Esophagus mucosa (tissue), 1 donor: ENCODE data around the gene CTDSPL2. TPM values are rescaled to one million over a fixed set of nuclear protein-coding genes. Genes with fewer than 3 reads are reported as not detected.
"Not testable (repeated sequence)": the region's sequence is repeated elsewhere in the genome, so short reads cannot be mapped to it uniquely, and the experiment has no call there.

Source experiments
- ATAC-seq: fragments of 200-7000 bp; cut with Tn5 transposase; one replicate; pipeline ENCODE4 v1.9.1; 2020
- total RNA-seq: library from RNA; stranded (reverse); gene quantifications from one replicate; pipeline ENCODE4 v1.2.4, GENCODE V29; 2023
- donor health status: DM: yes; HTN: yes; CAD: no.

Gene CTDSPL2
- total RNA-seq, 1 donor from 2014 or later: 22.8 TPM

DNA sequence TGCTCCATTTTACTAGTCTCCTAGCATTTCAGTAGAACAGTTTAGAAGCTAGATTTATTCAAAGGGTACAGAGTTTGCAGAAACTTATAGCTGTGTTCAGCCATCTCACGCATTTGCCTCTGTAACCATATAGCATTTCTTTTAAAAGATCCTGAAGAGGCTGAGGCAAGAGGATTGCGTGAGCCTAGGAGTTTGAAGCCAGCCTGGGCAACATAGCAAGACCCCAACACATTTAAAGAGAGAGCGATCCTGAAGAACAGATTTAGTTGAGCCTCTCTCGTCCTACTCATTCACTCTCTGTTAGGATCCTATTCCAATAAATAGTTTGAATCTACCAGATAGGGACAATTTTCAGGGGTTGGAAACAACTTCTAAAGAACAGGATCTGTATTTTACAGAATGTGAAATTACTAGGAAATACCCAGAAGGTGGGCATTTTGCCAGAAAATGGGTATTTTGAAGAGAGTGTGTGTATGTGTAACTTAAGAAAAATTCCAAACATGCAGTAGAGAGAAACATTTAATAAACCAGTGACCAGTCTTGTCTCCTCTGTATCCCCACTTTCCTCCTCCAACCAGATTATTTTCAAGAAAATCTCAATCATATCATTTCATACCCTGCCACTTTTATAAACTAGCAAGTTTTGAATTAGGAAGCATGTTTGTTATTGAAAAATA lies 114.0 kb downstream of the CTDSPL2 start:
- no peak for ATAC-seq

DNA sequence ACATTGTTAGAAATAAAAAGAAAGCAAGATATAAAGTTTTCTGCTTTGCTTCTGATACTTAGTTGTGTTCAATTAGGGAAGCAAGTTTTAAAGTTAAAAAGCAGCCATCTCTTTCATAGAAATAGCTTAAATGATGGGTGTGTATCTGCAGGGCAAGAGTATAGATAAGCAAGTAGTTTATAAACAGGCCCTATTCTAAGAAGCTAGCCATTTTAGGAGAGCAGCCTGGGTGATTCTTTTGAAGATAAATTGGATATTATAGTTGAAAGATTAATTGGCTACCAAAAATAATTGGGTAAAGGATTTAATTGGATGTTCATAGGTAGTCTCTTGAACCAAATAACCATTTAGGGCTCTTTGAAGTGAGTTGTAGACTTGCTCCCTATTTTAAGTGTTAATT lies 115.2 kb downstream of the CTDSPL2 start:
- no peak for ATAC-seq

DNA sequence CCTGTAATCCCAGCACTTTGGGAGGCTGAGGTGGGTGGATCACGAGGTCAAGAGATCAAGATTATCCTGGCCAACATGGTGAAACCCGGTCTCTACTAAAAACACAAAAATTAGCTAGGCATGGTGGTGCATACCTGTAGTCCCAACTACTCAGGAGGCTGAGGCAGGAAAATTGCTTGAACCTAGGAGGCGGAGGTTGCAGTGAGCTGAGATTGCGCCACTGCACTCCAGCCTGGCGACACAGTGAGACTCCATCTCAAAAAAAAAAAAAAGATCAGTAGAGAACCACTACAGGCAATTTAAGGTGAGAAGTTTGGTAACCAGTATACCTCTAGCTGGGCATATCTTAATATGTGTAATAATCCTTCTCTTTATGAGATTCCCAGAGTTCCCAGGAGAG lies 117.3 kb downstream of the CTDSPL2 start:
- not testable (repeated sequence) for ATAC-seq

DNA sequence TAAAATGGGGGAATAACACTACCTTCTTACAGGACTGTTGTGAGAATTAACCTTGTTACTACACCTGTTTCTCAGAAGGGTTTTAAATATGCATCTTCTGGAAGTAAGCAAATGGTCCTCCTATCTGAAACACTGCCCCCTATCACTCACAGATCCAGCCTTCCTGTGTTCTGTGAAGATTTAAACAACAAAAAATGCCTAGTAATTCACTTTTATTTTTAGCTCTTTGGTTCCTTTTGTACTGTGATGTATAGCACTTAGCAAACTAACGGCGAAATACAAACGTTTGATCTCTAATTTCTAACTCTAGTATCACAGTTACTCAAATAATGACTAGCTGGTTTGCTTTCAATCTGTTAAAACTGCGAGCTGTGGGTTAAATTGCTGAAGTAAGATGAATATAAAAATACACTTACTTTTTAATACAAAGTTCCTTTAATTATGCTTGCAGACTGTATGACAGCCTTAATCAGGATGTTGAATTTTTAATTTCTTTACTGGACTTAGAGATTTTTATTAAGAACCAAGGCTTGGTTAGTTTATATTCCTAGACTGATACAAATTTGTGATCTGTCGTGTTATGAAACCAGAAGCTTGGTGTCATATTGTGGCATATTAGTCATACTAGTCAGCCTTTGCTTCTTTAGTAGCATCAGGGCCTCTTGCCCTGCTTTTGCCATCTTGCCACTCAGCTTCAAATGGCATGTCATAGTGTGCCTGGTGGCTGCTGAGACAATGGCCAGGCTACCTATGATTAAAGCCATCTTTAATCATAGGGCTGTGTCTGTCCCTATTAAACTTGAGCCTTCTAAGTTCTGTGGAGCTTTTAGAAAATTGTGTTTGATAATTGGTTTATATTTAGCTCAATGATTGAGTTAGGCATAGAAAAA lies 118.7 kb downstream of the CTDSPL2 start:
- ATAC-seq: peak; percentile 79

DNA sequence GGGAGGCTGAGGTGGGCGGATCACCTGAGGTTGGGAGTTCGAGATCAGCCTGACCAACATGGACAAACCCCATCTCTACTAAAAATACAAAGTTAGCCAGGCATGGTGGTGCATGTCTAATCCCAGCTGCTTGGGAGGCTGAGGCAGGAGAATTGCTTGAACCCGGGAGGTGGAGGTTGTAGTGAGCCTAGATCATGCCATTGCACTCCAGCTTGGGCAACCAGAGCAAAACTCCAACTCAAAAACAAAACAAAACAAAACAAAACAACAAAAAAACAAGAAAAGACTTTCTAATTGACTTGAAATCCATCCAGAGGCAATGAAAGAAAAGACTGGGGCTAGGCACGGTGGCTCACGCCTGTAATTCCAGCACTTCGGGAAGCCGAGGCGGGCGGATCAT lies 121.7 kb downstream of the CTDSPL2 start:
- not testable (repeated sequence) for ATAC-seq

DNA sequence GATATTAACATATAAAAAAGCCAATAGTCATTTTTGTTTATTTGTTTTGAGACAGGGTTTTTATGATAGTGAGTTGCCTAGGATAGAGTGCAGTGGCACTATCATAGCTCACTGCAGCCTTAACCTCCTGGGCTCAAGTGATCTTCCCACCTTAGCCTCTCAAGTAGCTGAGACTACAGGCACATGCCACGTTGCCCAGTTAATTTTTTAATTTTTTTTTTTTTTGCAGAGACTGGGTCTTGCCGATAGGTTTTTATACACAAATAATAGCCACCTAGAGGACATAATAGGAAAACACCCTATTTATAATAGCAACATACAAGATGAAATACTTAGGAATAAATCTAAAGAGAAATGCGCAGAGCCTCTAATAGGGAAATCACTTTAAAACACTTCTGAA lies 122.8 kb downstream of the CTDSPL2 start:
- ATAC-seq: no peak

DNA sequence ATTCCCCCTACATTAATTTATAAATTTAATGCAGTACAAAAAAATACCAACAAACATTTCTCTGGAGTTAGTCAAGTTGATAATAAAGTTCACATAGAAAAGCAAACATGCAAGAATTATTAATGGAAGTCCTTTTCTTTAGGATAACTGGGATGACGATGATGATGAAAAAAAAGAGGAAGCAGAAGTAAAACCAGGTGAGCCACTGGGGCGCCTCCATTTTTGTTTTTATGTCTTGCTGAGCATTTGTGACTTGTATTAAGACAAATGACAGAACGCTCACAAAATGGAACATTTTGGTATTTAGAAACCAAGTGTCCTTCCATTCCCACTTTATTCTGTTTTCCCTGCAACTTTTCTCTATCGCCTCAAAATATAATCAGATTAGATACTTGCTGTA lies 123.3 kb downstream of the CTDSPL2 start:
- no peak for ATAC-seq

DNA sequence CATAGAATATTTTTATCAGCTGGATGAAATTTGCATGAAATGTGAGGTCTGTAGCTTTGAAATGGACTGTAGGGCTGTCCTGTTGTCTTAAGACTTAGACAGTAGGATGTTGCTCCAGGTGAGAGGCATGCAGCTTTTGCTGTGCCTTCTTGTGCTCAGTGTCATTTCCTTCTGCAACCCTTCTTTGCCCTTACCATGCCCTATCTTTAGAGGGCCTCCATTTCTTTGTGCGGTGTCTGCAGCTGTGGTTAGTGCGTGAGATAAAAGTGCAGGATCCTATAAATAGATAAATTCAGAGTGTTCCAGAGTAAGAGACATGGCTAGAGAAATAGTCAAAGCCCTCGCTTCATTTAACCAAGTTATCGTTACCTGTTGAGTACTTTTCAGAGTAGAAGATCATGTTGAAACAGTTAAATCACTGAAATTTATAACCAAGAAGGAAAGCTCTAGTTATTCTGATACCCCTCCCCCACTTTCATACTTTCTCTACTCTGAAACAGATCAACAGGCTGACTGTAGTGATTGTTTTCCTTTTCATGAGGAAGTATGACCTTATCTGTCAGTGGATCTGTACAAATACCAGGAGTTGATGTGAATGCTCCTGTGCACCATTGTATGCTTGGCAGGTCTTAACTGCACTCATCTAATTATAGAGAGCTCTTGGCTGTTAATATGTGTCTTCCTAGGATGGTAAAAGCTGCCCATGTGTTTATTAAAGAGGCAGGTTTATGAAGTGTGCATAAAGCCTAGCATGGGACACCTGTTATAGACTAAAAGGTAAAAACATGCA lies 127.7 kb downstream of the CTDSPL2 start:
- ATAC-seq: no peak

DNA sequence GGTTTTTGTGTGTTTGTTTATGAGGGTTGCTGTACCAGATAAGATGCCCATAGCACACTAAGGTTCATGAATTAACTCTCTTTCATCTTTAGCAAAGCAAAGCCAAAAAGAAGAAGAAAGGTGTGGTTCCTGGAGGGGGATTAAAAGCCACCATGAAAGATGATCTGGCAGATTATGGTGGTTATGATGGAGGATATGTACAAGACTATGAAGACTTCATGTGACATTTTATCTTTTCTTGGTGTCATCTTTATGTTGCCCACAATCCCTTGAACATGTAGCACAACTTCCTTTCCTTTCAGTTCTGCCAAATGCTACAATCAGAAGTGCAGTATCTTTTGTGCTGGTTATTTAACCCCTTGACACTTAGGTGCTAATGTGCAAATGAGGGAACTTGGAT lies 133.5 kb downstream of the CTDSPL2 start:
- not testable (repeated sequence) for ATAC-seq

DNA sequence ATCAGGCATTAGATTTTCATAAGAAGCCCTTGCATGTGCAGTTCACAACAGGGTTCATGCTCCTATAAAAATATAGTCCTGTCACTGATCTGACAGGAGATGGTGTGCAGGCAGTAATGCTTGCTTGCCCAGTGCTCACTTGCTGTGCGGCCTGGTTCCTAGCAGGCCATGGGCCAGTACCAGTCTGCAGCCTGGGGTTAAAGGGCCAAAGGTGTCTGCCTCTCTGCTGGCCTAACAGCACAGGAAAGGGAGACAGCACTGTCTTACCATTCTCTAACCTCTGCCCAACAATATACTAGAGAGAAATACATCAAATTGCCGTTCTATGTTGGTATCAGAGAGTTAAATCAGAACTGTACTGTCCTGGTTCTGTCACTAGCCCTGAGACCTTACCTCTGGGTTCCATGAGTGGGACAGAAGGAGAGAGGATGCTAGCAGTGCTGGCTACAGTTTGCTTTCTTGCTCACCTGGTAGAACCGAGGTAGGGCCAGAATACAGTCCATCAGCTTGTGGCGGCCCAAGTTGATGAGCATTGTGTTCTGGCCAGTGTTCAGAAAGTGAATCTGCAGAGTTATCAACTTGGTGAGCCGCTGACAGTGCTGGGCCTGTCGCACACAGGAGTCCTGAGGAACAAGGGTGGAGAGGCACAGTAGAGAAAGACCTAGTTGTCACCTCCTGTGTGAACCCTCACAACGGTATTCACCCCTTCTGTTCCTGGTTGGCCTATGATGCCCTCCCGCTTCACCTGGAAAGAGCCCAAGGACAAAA lies 138.1 kb downstream of the CTDSPL2 start:
- no peak for ATAC-seq

DNA sequence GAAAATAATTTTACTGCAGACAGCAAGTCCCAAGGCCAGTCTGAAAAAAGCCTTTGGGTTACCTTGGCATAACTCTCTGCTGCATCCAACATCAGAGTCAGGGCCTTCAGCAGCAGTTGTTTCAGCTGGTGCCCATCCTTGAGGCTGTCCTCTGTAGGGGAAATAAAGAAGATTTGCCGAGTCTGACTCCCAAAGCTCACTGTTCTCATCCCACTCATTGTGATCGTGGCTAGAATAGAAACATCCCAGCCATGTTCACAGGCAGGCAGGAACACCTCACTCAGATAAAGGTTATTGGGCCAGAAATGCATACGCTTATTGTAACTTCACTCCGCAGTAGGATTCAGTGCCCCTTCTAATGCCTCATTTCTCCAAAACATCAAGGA lies 138.7 kb downstream of the CTDSPL2 start:
- no peak for ATAC-seq

DNA sequence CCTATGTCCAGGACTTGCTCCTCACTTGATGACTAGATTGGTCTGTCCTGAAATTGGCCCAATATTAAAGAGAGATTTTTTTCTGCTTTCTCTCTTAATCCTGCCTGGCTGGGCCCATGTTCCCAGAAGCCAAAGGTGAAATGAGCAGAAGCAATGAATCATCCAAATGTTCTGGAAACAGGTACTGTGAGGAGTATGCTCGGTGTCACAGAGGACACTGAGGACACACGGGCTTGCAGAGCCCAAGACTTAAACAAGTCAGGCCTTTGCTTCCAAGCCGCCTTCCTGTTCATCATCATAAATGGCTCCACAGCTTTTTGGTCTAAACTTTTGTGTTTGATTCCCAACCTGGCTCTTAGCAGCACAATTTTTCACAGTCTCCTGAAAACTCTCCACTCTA lies 140.9 kb downstream of the CTDSPL2 start:
- ATAC-seq: peak; percentile 57

DNA sequence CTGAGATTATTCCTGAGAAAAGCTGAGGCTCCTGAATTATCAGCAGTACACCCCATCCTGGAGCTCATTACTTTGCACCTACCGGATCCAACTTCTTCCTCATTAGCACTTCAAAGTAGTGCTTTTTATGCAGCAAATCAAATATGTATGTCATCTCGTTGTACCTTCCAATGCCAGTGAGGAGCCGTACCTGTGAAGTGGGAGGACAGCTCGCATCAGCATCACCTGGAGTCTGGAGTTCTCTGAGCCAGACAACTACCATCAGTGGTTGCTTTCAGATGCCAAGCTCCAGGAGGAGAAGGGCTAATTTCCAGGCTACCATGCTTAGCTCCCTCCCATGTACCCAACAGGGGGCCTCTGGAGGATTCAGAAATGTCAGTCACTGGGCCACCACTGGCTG lies 141.9 kb downstream of the CTDSPL2 start:
- no peak for ATAC-seq

DNA sequence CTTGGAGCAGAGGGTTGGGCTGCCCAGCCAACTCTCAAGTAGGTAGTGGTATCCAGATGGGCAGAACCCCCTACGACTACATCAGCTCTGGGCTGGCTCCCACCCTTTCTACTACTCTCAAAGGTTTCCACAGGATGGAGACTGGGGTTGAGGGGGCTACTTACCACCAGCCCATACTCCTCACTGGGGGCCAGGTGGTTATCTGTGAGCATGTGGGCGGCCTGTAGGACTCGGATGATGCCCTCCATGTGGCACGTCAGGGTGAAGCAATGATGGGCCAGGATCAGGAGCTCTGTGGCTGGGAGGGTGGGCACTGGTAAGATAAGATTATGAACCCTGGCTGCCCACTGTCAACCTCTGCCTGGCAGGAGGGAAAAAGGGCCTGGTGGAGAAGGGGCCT lies 142.9 kb downstream of the CTDSPL2 start:
- peak; percentile 4 for ATAC-seq

DNA sequence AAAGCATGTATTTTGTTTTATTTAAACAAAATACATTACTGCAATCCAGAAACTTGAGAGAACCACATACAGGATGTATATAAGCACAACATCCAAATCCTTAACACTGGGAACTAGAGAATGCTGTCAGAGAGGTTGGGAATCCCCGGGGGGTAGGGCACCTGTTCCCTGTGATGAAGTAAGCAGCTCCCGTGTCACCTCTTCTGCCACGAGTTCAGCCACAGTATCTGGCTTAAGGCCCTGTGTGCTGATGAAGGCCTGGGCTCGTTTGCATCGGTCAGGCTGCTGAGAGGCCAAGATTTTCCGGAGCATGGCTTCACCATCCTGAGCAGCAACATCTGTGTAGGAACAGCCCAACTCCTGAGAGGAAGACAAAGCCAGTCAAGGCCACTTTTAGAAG lies 146.0 kb downstream of the CTDSPL2 start:
- ATAC-seq: no peak

DNA sequence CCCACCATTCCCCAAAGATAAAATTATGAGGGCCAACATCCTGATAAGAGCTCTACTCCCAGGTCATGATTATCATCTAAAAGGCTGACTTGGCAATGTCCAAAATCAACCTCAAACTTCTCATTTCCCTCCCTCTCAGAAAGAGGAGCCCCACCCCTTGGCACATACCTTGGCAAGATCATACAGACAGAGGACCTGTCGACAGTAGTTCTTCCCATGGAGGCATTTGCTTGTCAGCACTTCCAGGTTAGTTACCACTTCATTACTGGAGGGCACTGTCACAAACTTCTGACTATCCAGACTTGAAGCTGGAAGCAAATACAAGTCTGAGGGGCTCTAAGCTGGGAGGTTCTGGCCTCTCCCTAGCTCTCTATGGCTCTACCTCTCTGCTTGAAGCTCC lies 147.3 kb downstream of the CTDSPL2 start:
- no peak for ATAC-seq

Other genes starting within 250 kb of the CTDSPL2 start
- 0.20 TPM for gene FRMD5, start 232.4 kb upstream of the CTDSPL2 start, total RNA-seq
- 20.6 TPM for gene GOLM2, start 138.9 kb upstream of the CTDSPL2 start, total RNA-seq
- 64.7 TPM for gene EIF3J, start 109.5 kb downstream of the CTDSPL2 start, total RNA-seq
- 57.9 TPM for gene SPG11, start 236.0 kb downstream of the CTDSPL2 start, total RNA-seq